Fibroblast of skin of back (primary cell): ENCODE data around the gene DCK. TPM values are rescaled to one million over a fixed set of nuclear protein-coding genes. Genes with fewer than 3 reads are reported as not detected.
"Not testable (repeated sequence)": the region's sequence is repeated elsewhere in the genome, so short reads cannot be mapped to it uniquely, and the experiment has no call there.

Experiments
- DNase-seq: peaks from one replicate; pipeline ENCODE4 v3.0.0-alpha.2; 2013
- polyA plus RNA-seq, 2 experiments: library from polyadenylated mRNA; unstranded; fragments of 120-200 nt; gene quantifications; one replicate each; pipeline ENCODE4 v1.2.1, GENCODE V29; 2013; ENCODE audit not compliant: insufficient read length in 2 of 2

The DCK gene
- polyA plus RNA-seq (2013, experiment 1 of 2; ENCODE audit: insufficient read length), result 27.6 TPM
- polyA plus RNA-seq (2013, experiment 2 of 2; ENCODE audit: insufficient read length), result 20.5 TPM

GRCh38 chr4:70993181-70994068, at the start of gene DCK:
Gene DCK, plus strand, starts transcription at chr4:70993649. Its CDS starts 187 bp downstream, at chr4:70993836.
- DNase-seq, result peak; percentile 90

DNA sequence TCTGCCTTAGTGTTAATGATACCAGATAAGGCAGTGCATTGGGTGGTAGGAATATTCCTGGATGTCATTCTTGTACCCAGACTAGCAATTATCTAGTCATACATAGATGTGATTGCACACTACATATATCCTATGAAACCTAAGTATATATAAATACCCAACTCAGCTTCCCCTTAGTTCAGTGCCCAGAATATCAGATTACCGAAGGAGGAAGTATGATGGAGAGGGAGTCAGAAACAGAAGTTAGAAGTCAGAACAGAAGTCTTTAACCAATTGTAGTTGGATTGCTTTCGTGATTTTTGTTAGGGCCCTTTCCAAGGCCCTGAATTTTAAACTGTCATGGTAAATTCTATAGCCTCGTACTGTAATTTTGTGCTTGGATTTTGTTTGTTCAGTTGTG, 48.4 kb upstream of the DCK start:
- peak; percentile 19 for DNase-seq

DNA sequence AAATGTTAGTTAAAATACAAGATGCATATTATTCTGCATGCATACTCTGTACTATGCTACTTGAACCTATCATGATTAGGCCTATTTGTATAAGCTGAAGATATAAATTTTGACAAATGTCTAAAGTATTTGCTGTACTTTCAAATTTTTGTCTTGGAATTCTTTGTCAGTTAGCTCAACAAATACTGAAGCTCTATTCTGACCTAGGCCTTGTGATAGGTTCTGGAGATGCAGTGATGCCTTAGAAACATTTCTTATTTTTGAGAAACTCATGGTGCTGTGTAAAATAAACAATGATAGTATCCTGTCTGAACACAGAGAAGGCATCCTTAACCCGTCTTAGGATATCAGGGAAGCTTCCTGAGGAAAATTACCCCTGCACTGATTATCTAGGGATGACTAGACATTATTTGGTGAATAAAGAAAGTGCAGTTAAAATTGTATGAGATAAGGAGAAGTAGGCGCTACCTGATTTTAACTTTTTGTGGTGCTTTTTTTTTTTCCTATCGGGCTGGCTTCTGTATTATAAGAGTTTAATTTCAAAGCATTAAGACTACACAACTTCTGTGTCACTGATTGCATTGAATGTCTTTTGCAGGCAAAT, 47.9 kb upstream of the DCK start:
- peak; percentile 78 for DNase-seq

DNA sequence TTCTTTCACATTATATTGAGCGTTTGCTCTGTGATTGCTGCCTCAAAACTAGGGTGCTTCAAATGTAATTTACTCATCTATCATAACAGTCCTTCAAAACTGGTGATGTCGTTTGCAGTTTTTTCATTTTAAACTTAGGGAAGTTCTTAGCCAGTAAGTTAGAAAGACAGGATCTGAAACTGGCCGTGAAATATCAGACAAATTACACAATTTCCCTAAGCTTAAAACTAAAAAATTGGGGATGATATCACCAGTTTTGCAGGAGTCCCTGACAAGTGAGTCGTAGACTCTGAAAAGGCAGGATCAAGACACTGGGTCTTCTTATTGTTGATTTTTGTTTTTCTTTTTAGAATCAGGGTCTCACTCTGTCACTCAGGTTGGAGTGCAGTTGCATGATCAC, 46.5 kb upstream of the DCK start:
- DNase-seq, result no peak

- no peak for DNase-seq
Observed at GRCh38 chr4:70948665-70949260, 44.7 kb upstream of the DCK start.

GRCh38 chr4:70954032-70954431, 39.4 kb upstream of the DCK start:
- peak; percentile 16 for DNase-seq

DNA sequence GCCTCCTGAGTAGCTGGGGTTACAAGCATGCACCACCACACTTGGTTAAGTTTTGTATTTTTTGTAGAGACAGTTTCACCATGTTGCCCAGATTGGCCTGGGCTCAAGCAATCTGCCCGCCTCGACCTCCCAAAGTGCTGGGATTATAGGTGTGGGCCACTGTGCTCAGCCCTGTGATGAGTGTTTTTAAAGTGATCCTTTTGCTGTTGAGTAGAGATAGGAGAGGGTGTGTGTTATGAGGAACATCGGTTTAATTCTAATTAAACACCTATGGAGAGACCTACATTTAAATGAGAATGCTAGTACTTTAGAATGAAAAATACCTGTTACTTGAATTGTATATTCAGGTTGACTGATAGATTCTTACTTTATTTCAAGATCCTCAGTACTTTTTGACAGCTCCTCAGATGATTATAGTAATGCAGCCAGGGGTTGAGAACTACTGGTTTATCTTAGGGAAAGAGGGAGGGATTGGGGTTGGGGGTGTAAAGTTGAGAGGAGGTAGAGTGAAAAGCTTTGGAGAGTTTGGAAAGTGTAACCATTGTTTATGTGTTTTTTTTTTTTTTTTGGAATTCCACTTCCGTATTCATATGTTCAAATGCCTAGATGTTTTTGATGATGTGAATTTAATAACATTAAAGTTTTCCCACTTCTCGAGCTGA, 36.8 kb upstream of the DCK start:
- DNase-seq, result no peak

- peak; percentile 94 for DNase-seq
Observed at GRCh38 chr4:70958681-70959080, 34.8 kb upstream of the DCK start.

GRCh38 chr4:70969076-70969475, 24.4 kb upstream of the DCK start:
- no peak for DNase-seq

- DNase-seq, result no peak
Observed at GRCh38 chr4:70976252-70976651, 17.2 kb upstream of the DCK start.

GRCh38 chr4:70979445-70980008, 13.9 kb upstream of the DCK start:
- DNase-seq, result no peak

DNA sequence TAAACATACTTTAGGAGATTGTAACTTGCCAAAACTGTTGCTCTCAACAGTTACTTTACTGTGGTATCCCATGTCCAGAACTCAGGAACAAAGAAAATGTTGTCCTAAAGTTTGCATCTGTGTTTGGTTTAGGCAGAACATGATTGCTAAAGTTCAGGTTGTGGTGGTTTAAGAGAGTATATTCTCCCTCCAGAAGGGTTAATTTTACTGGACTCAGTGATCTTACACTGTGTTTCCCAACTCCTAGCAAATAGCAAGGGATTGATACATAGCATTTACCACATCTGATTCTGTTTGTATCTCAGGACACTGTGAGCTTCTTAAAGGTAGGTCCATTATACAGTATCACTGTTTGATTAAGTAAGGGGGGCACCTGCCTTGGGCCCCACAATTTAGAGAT, 13.3 kb upstream of the DCK start:
- no peak for DNase-seq

- no peak for DNase-seq
Observed at GRCh38 chr4:70984106-70984505, 9.3 kb upstream of the DCK start.

DNA sequence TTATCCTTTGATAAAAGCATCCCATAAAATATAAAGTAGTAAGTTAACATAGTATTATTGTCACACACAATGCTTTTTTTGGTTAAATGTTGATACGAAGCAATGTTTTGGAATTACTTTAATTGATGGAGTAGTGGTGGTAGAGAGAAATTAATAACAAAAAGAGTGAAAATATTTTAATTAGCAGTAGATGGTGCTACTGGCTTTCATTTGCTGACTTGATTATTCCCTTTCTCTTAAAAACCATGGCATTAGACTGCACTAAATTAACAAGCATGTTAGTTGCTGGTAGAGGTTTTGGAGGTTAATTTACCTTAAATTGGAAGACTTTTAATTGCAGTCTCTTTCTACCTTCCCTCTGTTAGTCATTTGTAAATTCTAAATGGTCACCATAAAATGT, 8.9 kb upstream of the DCK start:
- DNase-seq, result no peak

DNA sequence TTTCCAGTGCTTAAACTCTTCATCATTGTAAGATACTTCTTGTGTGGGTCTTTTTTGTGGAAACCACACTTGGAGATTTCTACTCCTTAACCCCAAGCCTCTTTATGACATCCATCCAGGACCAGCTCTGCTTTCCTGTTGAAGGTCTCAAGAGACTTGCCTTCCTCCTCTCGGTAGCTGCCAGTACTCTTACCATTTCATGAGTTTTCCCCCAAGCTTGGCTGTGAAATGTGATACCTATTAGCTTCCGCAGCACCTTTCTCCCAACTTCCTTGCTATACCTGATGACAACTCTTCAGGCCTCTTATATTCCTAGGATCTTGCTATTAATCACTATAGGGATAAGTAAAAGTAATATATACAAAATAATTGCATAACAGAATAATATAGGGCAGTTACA, 1.9 kb upstream of the DCK start:
- DNase-seq, result no peak

GRCh38 chr4:70992391-70992881, 1.0 kb upstream of the DCK start:
- no peak for DNase-seq

DNA sequence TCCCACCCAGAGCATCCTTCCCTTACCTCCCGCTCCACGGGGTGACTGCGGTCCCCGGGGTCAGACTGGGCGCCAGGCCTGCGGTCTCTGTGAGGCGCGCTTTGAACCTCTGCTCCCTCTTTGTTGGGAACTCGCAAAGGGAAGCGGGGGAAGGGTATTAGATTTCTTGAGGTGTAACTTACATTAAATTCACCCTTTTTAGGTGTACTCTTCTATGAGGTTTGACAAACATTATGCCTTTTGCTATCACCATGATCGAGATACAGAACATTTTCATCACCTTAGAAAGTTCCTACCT, 569 bp downstream of the DCK start:
- no peak for DNase-seq

DNA sequence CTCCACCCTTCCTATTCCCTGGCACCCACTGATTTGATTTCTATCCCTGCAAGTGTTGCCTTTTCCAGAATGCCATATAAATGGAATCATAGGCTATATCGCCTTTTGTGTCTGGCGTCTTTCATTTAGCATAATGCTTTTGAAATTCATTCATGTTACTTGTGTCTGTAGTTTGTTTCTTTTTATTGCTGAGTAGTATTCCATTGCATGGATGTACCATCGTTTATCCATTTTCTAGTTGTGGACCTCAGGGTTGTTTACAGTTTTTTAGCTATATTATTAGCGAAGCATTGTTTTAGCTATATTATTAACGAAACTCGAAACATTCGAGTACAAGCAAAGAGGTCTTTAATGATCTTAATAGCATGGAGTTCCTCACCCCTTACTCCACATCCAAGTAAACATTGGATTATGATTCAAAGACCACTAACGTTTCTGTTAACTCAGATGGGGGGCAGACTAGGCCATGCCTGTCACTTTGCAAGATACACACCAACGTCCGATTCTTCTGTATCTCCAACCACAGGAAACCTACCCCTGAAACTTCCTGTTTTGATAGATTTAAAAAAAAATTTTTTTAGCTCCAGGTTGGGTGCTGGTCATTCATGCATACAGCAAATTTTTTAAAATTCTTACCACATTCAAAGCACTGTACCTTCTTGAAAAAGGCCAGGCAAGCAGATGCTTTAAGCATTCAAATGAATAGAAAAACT, 1.1 kb downstream of the DCK start:
- DNase-seq, result no peak

GRCh38 chr4:70996018-70996360, 2.5 kb downstream of the DCK start:
- no peak for DNase-seq

DNA sequence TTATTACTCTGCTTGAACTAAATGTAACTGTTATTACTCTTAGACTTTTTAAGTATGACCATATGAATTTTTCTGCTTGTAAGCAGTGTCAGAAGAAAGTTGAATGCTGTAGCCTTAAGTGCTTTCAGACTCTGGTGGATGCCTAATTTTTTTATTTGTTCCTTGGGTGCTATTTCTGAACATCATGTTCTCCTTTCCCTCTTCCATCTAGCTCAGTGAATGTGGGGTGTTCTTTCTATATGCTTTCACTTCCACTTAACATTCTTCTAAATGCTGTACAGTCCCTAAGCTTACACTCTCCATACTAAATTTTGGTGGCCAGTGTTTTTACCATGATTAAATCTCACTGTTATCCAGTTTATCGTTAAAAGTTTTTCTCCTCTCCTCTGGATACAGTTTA, 3.6 kb downstream of the DCK start:
- DNase-seq, result no peak

DNA sequence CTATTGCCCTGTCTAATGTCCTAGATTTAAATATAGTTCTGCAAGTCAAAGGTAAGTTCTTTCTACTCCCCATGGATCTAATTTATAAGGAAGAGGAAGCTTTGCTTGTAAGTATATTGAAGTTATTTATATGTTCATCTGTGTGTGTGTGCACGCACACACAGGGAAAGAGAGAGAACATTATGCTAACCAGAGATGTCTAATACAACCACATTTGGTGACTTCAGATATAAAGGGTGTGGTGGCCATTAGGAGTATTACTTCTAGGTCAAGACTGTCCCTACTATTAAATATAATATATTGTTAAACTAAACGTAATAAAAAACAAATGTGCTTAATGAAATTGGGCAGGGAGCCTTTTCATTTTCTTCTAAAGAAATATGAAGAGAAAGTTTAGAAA, 4.1 kb downstream of the DCK start:
- DNase-seq, result no peak

GRCh38 chr4:70999639-71000038, 6.2 kb downstream of the DCK start:
- not testable (repeated sequence) for DNase-seq
